Measurements from ENCODE around the gene RAD51D.
"Not testable (repeated sequence)": the region's sequence is repeated elsewhere in the genome, so short reads cannot be mapped to it uniquely, and the experiment has no call there.

Gene RAD51D

GRCh38 chr17:35110791-35111190, 8.9 kb downstream of the RAD51D start:
- H3K27ac ChIP-seq (ENCODE audit: low read length); H3K4me3 ChIP-seq (ENCODE audit: low read depth in 1 of 2, low read length in 2 of 2); H3K9me3 ChIP-seq (ENCODE audit: control insufficient read depth in 1 of 2, low read length in 2 of 2); H3K4me1 ChIP-seq (ENCODE audit: control insufficient read depth in 1 of 2, insufficient read depth in 2 of 2, low read length in 2 of 2); H3K27me3 ChIP-seq (ENCODE audit: low read depth, low read length): not testable (repeated sequence)
- H3K36me3 ChIP-seq (ENCODE audit: control insufficient read depth in 1 of 2, insufficient read depth in 2 of 2, low read length in 2 of 2) = peaks cover 8 to 15% of the 10 kb centered on the region in 2 donors

GRCh38 chr17:35104844-35105450, 14.7 kb downstream of the RAD51D start:
- Histone ChIP-seq H3K4me3 (ENCODE audit: low read depth in 1 of 2, low read length in 2 of 2) (no peak overlapping the region), H3K27ac (ENCODE audit: low read length) (no peak overlapping the region), H3K36me3 (ENCODE audit: control insufficient read depth in 1 of 2, insufficient read depth in 2 of 2, low read length in 2 of 2) (peaks cover 17 to 51% of the 10 kb centered on the region in 2 donors), H3K27me3 (ENCODE audit: low read depth, low read length) (no peaks in the 10 kb centered on the region), H3K4me1 (ENCODE audit: control insufficient read depth in 1 of 2, insufficient read depth in 2 of 2, low read length in 2 of 2) (no peaks in the 10 kb centered on the region), H3K9me3 (ENCODE audit: control insufficient read depth in 1 of 2, low read length in 2 of 2) (no peaks in the 10 kb centered on the region)

GRCh38 chr17:35103271-35103670, 16.4 kb downstream of the RAD51D start:
- Histone ChIP-seq H3K4me1 (ENCODE audit: control insufficient read depth in 1 of 2, insufficient read depth in 2 of 2, low read length in 2 of 2) (no peaks in the 10 kb centered on the region), H3K36me3 (ENCODE audit: control insufficient read depth in 1 of 2, insufficient read depth in 2 of 2, low read length in 2 of 2) (peaks cover 24 to 61% of the 10 kb centered on the region in 2 donors), H3K27ac (ENCODE audit: low read length) (no peak overlapping the region), H3K4me3 (ENCODE audit: low read depth in 1 of 2, low read length in 2 of 2) (no peak overlapping the region), H3K9me3 (ENCODE audit: control insufficient read depth in 1 of 2, low read length in 2 of 2) (no peaks in the 10 kb centered on the region), H3K27me3 (ENCODE audit: low read depth, low read length) (no peaks in the 10 kb centered on the region)

GRCh38 chr17:35101725-35102124, 17.9 kb downstream of the RAD51D start:
- no peaks in the 10 kb centered on the region for H3K4me1 ChIP-seq (ENCODE audit: control insufficient read depth in 1 of 2, insufficient read depth in 2 of 2, low read length in 2 of 2)
- H3K36me3 ChIP-seq (ENCODE audit: control insufficient read depth in 1 of 2, insufficient read depth in 2 of 2, low read length in 2 of 2) = peaks cover 24 to 55% of the 10 kb centered on the region in 2 donors

GRCh38 chr17:35101036-35101435, 18.6 kb downstream of the RAD51D start:
- Histone ChIP-seq H3K9me3 (ENCODE audit: control insufficient read depth in 1 of 2, low read length in 2 of 2) (no peaks in the 10 kb centered on the region), H3K27ac (ENCODE audit: low read length) (no peak overlapping the region), H3K4me1 (ENCODE audit: control insufficient read depth in 1 of 2, insufficient read depth in 2 of 2, low read length in 2 of 2) (no peaks in the 10 kb centered on the region), H3K36me3 (ENCODE audit: control insufficient read depth in 1 of 2, insufficient read depth in 2 of 2, low read length in 2 of 2) (peaks cover 18 to 49% of the 10 kb centered on the region in 2 donors), H3K4me3 (ENCODE audit: low read depth in 1 of 2, low read length in 2 of 2) (no peak overlapping the region), H3K27me3 (ENCODE audit: low read depth, low read length) (no peaks in the 10 kb centered on the region)

More at GRCh38 chr17:35101725-35102124, 17.9 kb downstream of the RAD51D start:
- no peaks in the 10 kb centered on the region for H3K27me3 ChIP-seq (ENCODE audit: low read depth, low read length)
- H3K4me3 ChIP-seq (ENCODE audit: low read depth in 1 of 2, low read length in 2 of 2) = no peak overlapping the region
- no peaks in the 10 kb centered on the region for H3K9me3 ChIP-seq (ENCODE audit: control insufficient read depth in 1 of 2, low read length in 2 of 2)
- no peak overlapping the region for H3K27ac ChIP-seq (ENCODE audit: low read length)

- H3K9me3 ChIP-seq (ENCODE audit: control insufficient read depth in 1 of 2, low read length in 2 of 2) = no peaks in the 10 kb centered on the region
- H3K27me3 ChIP-seq (ENCODE audit: low read depth, low read length) = no peaks in the 10 kb centered on the region
- no peak overlapping the region for H3K4me3 ChIP-seq (ENCODE audit: low read depth in 1 of 2, low read length in 2 of 2)
- H3K27ac ChIP-seq (ENCODE audit: low read length) = no peak overlapping the region
- H3K4me1 ChIP-seq (ENCODE audit: control insufficient read depth in 1 of 2, insufficient read depth in 2 of 2, low read length in 2 of 2) = no peaks in the 10 kb centered on the region
- H3K36me3 ChIP-seq (ENCODE audit: control insufficient read depth in 1 of 2, insufficient read depth in 2 of 2, low read length in 2 of 2) = peaks cover 10 to 38% of the 10 kb centered on the region in 2 donors
Measured at GRCh38 chr17:35099908-35100307, 19.8 kb downstream of the RAD51D start.

- Histone ChIP-seq H3K27ac (ENCODE audit: low read length) (no peak overlapping the region), H3K9me3 (ENCODE audit: control insufficient read depth in 1 of 2, low read length in 2 of 2) (no peaks in the 10 kb centered on the region), H3K27me3 (ENCODE audit: low read depth, low read length) (no peaks in the 10 kb centered on the region), H3K36me3 (ENCODE audit: control insufficient read depth in 1 of 2, insufficient read depth in 2 of 2, low read length in 2 of 2) (peaks cover 10 to 28% of the 10 kb centered on the region in 2 donors), H3K4me1 (ENCODE audit: control insufficient read depth in 1 of 2, insufficient read depth in 2 of 2, low read length in 2 of 2) (no peaks in the 10 kb centered on the region), H3K4me3 (ENCODE audit: low read depth in 1 of 2, low read length in 2 of 2) (no peak overlapping the region)
Measured at GRCh38 chr17:35097776-35098175, 21.9 kb downstream of the RAD51D start.

GRCh38 chr17:35095741-35096140, 23.9 kb downstream of the RAD51D start:
- Histone ChIP-seq H3K9me3 (ENCODE audit: control insufficient read depth in 1 of 2, low read length in 2 of 2) (no peaks in the 10 kb centered on the region), H3K27me3 (ENCODE audit: low read depth, low read length) (no peaks in the 10 kb centered on the region), H3K27ac (ENCODE audit: low read length) (no peak overlapping the region), H3K4me3 (ENCODE audit: low read depth in 1 of 2, low read length in 2 of 2) (no peak overlapping the region), H3K36me3 (ENCODE audit: control insufficient read depth in 1 of 2, insufficient read depth in 2 of 2, low read length in 2 of 2) (peaks cover 10 to 18% of the 10 kb centered on the region in 2 donors), H3K4me1 (ENCODE audit: control insufficient read depth in 1 of 2, insufficient read depth in 2 of 2, low read length in 2 of 2) (no peaks in the 10 kb centered on the region)

GRCh38 chr17:35094902-35095301, 24.8 kb downstream of the RAD51D start:
- no peak overlapping the region for H3K4me3 ChIP-seq (ENCODE audit: low read depth in 1 of 2, low read length in 2 of 2)
- H3K9me3 ChIP-seq (ENCODE audit: control insufficient read depth in 1 of 2, low read length in 2 of 2) = no peaks in the 10 kb centered on the region
- no peak overlapping the region for H3K27ac ChIP-seq (ENCODE audit: low read length)
- H3K4me1 ChIP-seq (ENCODE audit: control insufficient read depth in 1 of 2, insufficient read depth in 2 of 2, low read length in 2 of 2) = no peaks in the 10 kb centered on the region
- H3K36me3 ChIP-seq (ENCODE audit: control insufficient read depth in 1 of 2, insufficient read depth in 2 of 2, low read length in 2 of 2) = peaks cover 7 to 9% of the 10 kb centered on the region in 2 donors
- no peaks in the 10 kb centered on the region for H3K27me3 ChIP-seq (ENCODE audit: low read depth, low read length)

GRCh38 chr17:35090707-35091106, 29.0 kb downstream of the RAD51D start:
- H3K4me3 ChIP-seq (ENCODE audit: low read depth in 1 of 2, low read length in 2 of 2); H3K9me3 ChIP-seq (ENCODE audit: control insufficient read depth in 1 of 2, low read length in 2 of 2); H3K4me1 ChIP-seq (ENCODE audit: control insufficient read depth in 1 of 2, insufficient read depth in 2 of 2, low read length in 2 of 2); H3K27ac ChIP-seq (ENCODE audit: low read length); H3K36me3 ChIP-seq (ENCODE audit: control insufficient read depth in 1 of 2, insufficient read depth in 2 of 2, low read length in 2 of 2); H3K27me3 ChIP-seq (ENCODE audit: low read depth, low read length): not testable (repeated sequence)

GRCh38 chr17:35089586-35090296, 29.9 kb downstream of the RAD51D start:
- Histone ChIP-seq H3K4me1 (ENCODE audit: control insufficient read depth in 1 of 2, insufficient read depth in 2 of 2, low read length in 2 of 2) (no peaks in the 10 kb centered on the region), H3K36me3 (ENCODE audit: control insufficient read depth in 1 of 2, insufficient read depth in 2 of 2, low read length in 2 of 2) (no peaks in the 10 kb centered on the region), H3K27me3 (ENCODE audit: low read depth, low read length) (no peaks in the 10 kb centered on the region), H3K9me3 (ENCODE audit: control insufficient read depth in 1 of 2, low read length in 2 of 2) (no peaks in the 10 kb centered on the region), H3K27ac (ENCODE audit: low read length) (peak overlapping the region; percentile 80), H3K4me3 (ENCODE audit: low read depth in 1 of 2, low read length in 2 of 2) (peak overlapping the region; percentile 46 to 55)

Measured in muscle layer of duodenum (tissue), 2 donors.